Activated B cell treated with CpG ODN at 0.5 μM for 24 hours (primary cell): ENCODE measurements around the gene KDM5B. TPM values are rescaled to one million over a fixed set of nuclear protein-coding genes. Genes with fewer than 3 reads are reported as not detected.

ENCODE experiments used
- ATAC-seq: fragments of 200-7000 bp; cut with Tn5 transposase; one replicate; pipeline ENCODE4 v1.10.0; 2021; ENCODE audit warnings: low read depth, mild to moderate bottlenecking, moderate library complexity
- CTCF ChIA-PET: fragments of 350-600 bp; sonication (Branson Sonifier 250); formaldehyde crosslinking; loops from one replicate; lab custom pipeline; 2021; ENCODE audit warnings: antibody characterized with exemption; lab: Charles Lee
- POLR2A ChIA-PET: fragments of 350-600 bp; sonication (Branson Sonifier 250); formaldehyde crosslinking; loops from one replicate; lab custom pipeline; 2021; ENCODE audit warnings: antibody characterized with exemption; lab: Charles Lee
- DNase-seq: peaks from one replicate; pipeline ENCODE4 v3.0.0; 2022
- H3K27ac Mint-ChIP-seq: one replicate; pipeline ENCODE4 v1.8.0; 2020; ENCODE audit warnings: mixed read lengths
- H3K27me3 Mint-ChIP-seq: one replicate; pipeline ENCODE4 v1.8.0; 2021; ENCODE audit warnings: mixed read lengths
- H3K36me3 Mint-ChIP-seq: one replicate; pipeline ENCODE4 v1.8.0; 2021; ENCODE audit warnings: low read depth, mixed read lengths
- H3K4me1 Mint-ChIP-seq: one replicate; pipeline ENCODE4 v1.8.0; 2021; ENCODE audit warnings: mixed read lengths
- H3K4me3 Mint-ChIP-seq: one replicate; pipeline ENCODE4 v1.8.0; 2020; ENCODE audit warnings: mild to moderate bottlenecking, mixed read lengths
- H3K9me3 Mint-ChIP-seq: one replicate; pipeline ENCODE4 v1.8.0; 2020; ENCODE audit warnings: mixed read lengths
- intact Hi-C: fragments of 100-400 bp; cut with micrococcal nuclease; formaldehyde crosslinking; loops from one replicate; pipeline ENCODE4 v1.15.1; 2024
- total RNA-seq: library from RNA; stranded (reverse); gene quantifications from 2 replicates; pipeline ENCODE4 v1.2.3, GENCODE V29; 2022
- TF ChIP-seq, protein P1 (sequence below): fragments of 200-600 bp; IDR thresholded peaks from one replicate; pipeline ENCODE4 v1.8.0; 2022; ENCODE audit warnings: antibody characterized with exemption, mild to moderate bottlenecking

Gene KDM5B
- total RNA-seq, 1 donor from 2014 or later: 43.5 TPM

DNA sequence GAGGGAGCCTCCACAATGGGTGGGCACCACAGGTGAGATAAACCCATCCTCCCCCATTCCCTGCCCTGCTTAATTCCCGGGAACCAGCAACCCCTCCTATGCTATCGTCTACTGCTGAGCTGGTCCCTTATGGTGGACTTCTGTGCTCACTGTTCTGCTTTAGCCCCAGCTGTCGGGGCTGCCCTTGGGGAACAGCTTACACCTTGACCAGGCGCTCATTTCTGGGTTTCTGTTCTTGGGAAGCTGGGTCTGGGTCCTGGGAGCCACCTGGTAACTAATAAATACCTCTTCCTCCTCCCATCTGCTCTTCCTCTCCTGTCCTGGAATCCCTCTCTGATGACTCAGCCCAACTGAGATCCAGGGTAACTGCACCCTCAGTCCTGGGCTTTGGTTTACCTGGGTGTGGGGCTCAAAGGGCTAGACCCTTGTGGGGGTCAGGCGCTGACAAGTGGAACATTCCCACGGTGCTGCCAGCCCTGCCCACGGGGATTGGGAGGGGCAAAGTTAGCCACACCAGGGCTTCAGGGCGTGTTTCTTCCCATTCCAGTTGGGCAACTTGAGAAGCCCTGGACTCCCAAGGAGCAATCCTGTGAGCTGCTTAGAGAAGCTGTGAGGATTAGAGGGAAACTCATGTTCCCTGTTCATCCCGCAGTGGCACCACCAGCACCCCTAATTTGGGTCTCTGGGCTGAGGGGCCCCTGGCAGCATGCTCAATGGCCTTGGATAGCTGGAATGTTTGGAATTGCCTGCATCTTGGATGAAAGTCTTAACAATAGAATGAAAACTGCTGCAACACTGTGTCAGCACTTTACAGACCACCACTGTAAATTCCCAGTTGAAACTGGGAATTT lies 4.2 kb upstream of the KDM5B start:
- Mint-ChIP-seq H3K9me3 (no peaks in the 10 kb centered on the region), H3K36me3 (peaks cover 2% of the 10 kb centered on the region), H3K27ac (no peak overlapping the region), H3K4me1 (peaks cover 24% of the 10 kb centered on the region), H3K4me3 (peak overlapping the region; percentile 93), H3K27me3 (peaks cover 4% of the 10 kb centered on the region)
- no peak for ATAC-seq
- ChIA-PET CTCF (no interaction called here), POLR2A (interaction anchor here (0.5 kb wide), 1 partner anchor 27 kb away, joined by 3 read pairs; no protein-coding TSS in a partner anchor)
- TF ChIP-seq, protein P1, sequence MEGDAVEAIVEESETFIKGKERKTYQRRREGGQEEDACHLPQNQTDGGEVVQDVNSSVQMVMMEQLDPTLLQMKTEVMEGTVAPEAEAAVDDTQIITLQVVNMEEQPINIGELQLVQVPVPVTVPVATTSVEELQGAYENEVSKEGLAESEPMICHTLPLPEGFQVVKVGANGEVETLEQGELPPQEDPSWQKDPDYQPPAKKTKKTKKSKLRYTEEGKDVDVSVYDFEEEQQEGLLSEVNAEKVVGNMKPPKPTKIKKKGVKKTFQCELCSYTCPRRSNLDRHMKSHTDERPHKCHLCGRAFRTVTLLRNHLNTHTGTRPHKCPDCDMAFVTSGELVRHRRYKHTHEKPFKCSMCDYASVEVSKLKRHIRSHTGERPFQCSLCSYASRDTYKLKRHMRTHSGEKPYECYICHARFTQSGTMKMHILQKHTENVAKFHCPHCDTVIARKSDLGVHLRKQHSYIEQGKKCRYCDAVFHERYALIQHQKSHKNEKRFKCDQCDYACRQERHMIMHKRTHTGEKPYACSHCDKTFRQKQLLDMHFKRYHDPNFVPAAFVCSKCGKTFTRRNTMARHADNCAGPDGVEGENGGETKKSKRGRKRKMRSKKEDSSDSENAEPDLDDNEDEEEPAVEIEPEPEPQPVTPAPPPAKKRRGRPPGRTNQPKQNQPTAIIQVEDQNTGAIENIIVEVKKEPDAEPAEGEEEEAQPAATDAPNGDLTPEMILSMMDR: no peak
- DNase-seq: no peak
- intact Hi-C loops: loop anchor here (5.0 kb wide), 1 partner anchor 650 kb away; the partner anchor contains the start of gene PTPN7

DNA sequence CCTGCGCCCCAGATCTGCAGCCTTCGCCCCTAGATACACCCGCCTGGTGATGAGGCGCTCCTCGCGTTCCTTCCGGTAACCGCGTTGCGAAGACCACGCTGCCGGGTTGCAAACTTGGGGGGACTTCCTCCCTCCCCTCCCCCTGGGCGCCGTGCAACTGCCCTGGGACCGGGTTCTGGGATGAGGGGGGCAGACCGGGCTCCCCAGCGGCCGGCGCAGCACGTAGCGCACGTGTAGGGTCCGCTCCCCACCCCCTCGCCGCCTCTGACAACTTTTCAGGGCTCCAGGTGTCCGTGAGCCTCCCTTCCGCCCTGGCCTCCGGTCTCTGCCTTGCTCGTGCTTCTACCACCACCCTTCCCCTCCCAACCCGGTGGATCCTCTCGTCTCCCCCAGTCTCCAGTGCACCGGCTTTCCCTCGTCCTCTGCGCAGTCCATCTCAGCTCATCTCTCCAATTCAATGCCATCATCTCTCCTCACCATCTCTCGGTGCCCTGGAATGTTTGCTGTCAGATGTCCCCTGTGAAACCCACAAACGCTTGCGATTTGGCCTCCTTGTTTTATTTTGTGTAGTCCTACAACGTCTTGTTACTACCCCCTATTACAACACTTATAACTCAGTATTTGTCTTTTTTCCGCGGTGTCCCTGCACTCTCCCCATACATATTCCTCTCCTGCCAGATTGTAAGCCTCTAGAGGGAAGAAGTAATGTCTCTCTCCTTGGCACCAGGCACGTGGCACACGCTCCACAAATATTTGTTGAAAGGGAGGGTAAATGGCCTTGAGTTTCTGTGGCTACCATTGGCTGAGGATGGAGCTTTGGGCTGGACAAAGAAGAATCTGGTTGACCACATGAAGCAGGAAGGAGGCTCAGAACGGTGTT lies 3.3 kb upstream of the KDM5B start:
- intact Hi-C loops: loop anchor here (2.0 to 5.0 kb wide), 4 partner anchors 49 to 649 kb away; partner anchors contain the start of genes PPP1R12B, PTPN7 and TMEM183A
- peak overlapping the region; percentile 93 for H3K4me3 Mint-ChIP-seq
- peak; percentile 31 for DNase-seq

GRCh38 chr1:202810615-202811295 lies 2.5 kb upstream of the KDM5B start, which contains the start of gene PCAT6:
TSS of gene PCAT6 (plus strand) at chr1:202810954.
- Mint-ChIP-seq H3K4me3 (peak within 1 kb of the TSS; percentile 93), H3K4me1 (peaks cover 36% of the 10 kb centered on the region), H3K9me3 (no peaks in the 10 kb centered on the region), H3K27me3 (no peaks in the 10 kb centered on the region), H3K27ac (peak within 1 kb of the TSS; percentile 80), H3K36me3 (peaks cover 2% of the 10 kb centered on the region)
- peak; percentile 88 for DNase-seq
- POLR2A ChIA-PET: interaction anchor here (0.6 to 1.9 kb wide), 4 partner anchors 74 to 196 kb away, joined by 3 to 10 read pairs (median 6); partner anchors contain the start of genes RABIF and TMEM183A
- ATAC-seq: peak; percentile 82
- CTCF ChIA-PET: interaction anchor here (1.0 kb wide), 1 partner anchor 188 kb away, joined by 3 read pairs; no protein-coding TSS in a partner anchor
- TF ChIP-seq, protein P1: no peak
- intact Hi-C loops: loop anchor here (1.0 to 5.0 kb wide), 5 partner anchors 50 to 648 kb away; partner anchors contain the start of genes PPP1R12B, PTPN7 and TMEM183A

More for the DNA sequence above, 3.3 kb upstream of the KDM5B start:
- POLR2A ChIA-PET: interaction anchor here (0.5 to 1.9 kb wide), 4 partner anchors 28 to 195 kb away, joined by 3 to 10 read pairs (median 6); partner anchors contain the start of genes RABIF and TMEM183A
- Mint-ChIP-seq H3K27me3 (no peaks in the 10 kb centered on the region), H3K4me1 (peaks cover 29% of the 10 kb centered on the region), H3K27ac (peak overlapping the region; percentile 51), H3K36me3 (peaks cover 2% of the 10 kb centered on the region), H3K9me3 (no peaks in the 10 kb centered on the region)
- CTCF ChIA-PET: no interaction called here
- ATAC-seq: no peak
- TF ChIP-seq, protein P1: no peak

- ATAC-seq: no peak
- TF ChIP-seq, protein P1: no peak
- intact Hi-C loops: loop anchor here (1.0 to 5.0 kb wide), 5 partner anchors 51 to 648 kb away; partner anchors contain the start of genes PPP1R12B, PTPN7 and TMEM183A
- Mint-ChIP-seq H3K27ac (peak overlapping the region; percentile 80), H3K4me1 (peaks cover 42% of the 10 kb centered on the region), H3K9me3 (no peaks in the 10 kb centered on the region), H3K4me3 (peak overlapping the region; percentile 93), H3K36me3 (peaks cover 2% of the 10 kb centered on the region), H3K27me3 (no peaks in the 10 kb centered on the region)
- DNase-seq: no peak
- ChIA-PET POLR2A (interaction anchor here (0.6 to 1.9 kb wide), 3 partner anchors 77 to 197 kb away, joined by 3 to 10 read pairs (median 9); partner anchors contain the start of genes RABIF and TMEM183A), CTCF (interaction anchor here (1.0 kb wide), 1 partner anchor 189 kb away, joined by 3 read pairs; no protein-coding TSS in a partner anchor)
Measured at GRCh38 chr1:202810193-202810614, 2.0 kb upstream of the KDM5B start.
